SK-N-SH (cell line): ENCODE results near the gene ALG13. TPM values are rescaled to one million over a fixed set of nuclear protein-coding genes. Genes with fewer than 3 reads are reported as not detected.

Experiments
- CTCF ChIA-PET: fragments of 300-600, 350-600 bp; formaldehyde crosslinking; extraction: SDS; loops from one replicate; lab custom pipeline; 2021; lab: Yijun Ruan, JAX
- POLR2A ChIA-PET: fragments of 350-600 bp; sonication (Branson Sonifier 250); formaldehyde crosslinking; extraction: SDS; loops from one replicate; lab custom pipeline; 2020; ENCODE audit warnings: antibody characterized with exemption, inconsistent platforms; lab: Yijun Ruan, JAX
- DNase-seq: peaks from one replicate; pipeline ENCODE4 v3.0.0; 2012
- H2AFZ ChIP-seq: fragments of 200-600 bp; sonication (generic); 2 replicates; pipeline ENCODE4 v1.8.1; 2016; ENCODE audit warnings: antibody characterized with exemption, mild to moderate bottlenecking, low read depth
- H3F3A ChIP-seq: fragments of 200-600 bp; sonication (generic); replicated peaks from 2 replicates; pipeline ENCODE3; 2016; ENCODE audit warnings: antibody characterized with exemption, mild to moderate bottlenecking; ENCODE audit not compliant: insufficient read depth
- H3K27ac ChIP-seq, 2 experiments: fragments of 200-500 bp in 1 of 2; fragments of 200-600 bp in 1 of 2; sonication (Bioruptor generic) in 1 of 2; sonication (generic), shearing (Covaris generic) in 1 of 2; 2 replicates each; pipeline versions ENCODE4 v1.5.1 to v1.6.1; 2014 to 2016; ENCODE audit warnings: low read depth in 2 of 2, inconsistent platforms in 1 of 2, low read length in 1 of 2, mild to moderate bottlenecking in 1 of 2, mixed read lengths in 1 of 2
- H3K27me3 ChIP-seq: fragments of 200-600 bp; sonication (generic), shearing (Covaris generic); 2 replicates; pipeline ENCODE4 v1.6.1; 2016; ENCODE audit warnings: mixed run types; ENCODE audit not compliant: insufficient read depth
- H3K36me3 ChIP-seq, 2 experiments: fragments of 200-500 bp in 1 of 2; fragments of 200-600 bp in 1 of 2; sonication (Bioruptor generic) in 1 of 2; sonication (generic) in 1 of 2; replicated peaks in 1 of 2; 2 replicates each; pipeline versions ENCODE3 to v1.5.1; 2014 to 2016; ENCODE audit warnings: low read length in 1 of 2, mild to moderate bottlenecking in 1 of 2; ENCODE audit not compliant: insufficient read depth in 2 of 2, control insufficient read depth in 1 of 2
- H3K4me1 ChIP-seq, 2 experiments: fragments of 200-500 bp in 1 of 2; fragments of 200-600 bp in 1 of 2; sonication (Bioruptor generic) in 1 of 2; sonication (generic), shearing (Covaris generic) in 1 of 2; 2 replicates each; pipeline versions ENCODE4 v1.5.1 to v1.6.1; 2014 to 2016; ENCODE audit warnings: low read depth in 1 of 2, low read length in 1 of 2, mixed run types in 1 of 2; ENCODE audit not compliant: insufficient read depth in 2 of 2, control insufficient read depth in 1 of 2
- H3K4me2 ChIP-seq: fragments of 200-600 bp; sonication (generic), shearing (Covaris generic); 2 replicates; pipeline ENCODE4 v1.6.1; 2017; ENCODE audit warnings: mixed run types
- H3K4me3 ChIP-seq, 2 experiments: fragments of 200-500 bp in 1 of 2; fragments of 200-600 bp in 1 of 2; sonication (Bioruptor generic) in 1 of 2; sonication (generic), shearing (Covaris generic) in 1 of 2; 2 replicates each; pipeline versions ENCODE4 v1.5.1 to v1.8.1; 2014 to 2016; ENCODE audit warnings: low read depth in 2 of 2, inconsistent platforms in 1 of 2, low read length in 1 of 2, mild to moderate bottlenecking in 1 of 2, mixed read lengths in 1 of 2, moderate library complexity in 1 of 2
- H3K79me2 ChIP-seq: fragments of 200-600 bp; sonication (generic); 2 replicates; pipeline ENCODE4 v1.8.1; 2017; ENCODE audit warnings: mild to moderate bottlenecking; ENCODE audit not compliant: insufficient read depth
- H3K9ac ChIP-seq: fragments of 200-600 bp; sonication (generic); 2 replicates; pipeline ENCODE4 v1.6.1; 2017; ENCODE audit warnings: mixed run types
- H3K9me2 ChIP-seq: fragments of 200-600 bp; sonication (generic); 2 replicates; pipeline ENCODE4 v1.6.1; 2017; ENCODE audit warnings: mixed run types
- H3K9me3 ChIP-seq: fragments of 200-600 bp; sonication (generic); 2 replicates; pipeline ENCODE4 v1.6.1; 2017; ENCODE audit warnings: mixed run types, mild to moderate bottlenecking, moderate library complexity
- H4K20me1 ChIP-seq: fragments of 200-600 bp; sonication (generic); 2 replicates; pipeline ENCODE4 v1.6.1; 2017; ENCODE audit warnings: mild to moderate bottlenecking, mixed run types; ENCODE audit not compliant: insufficient read depth
- CTCF ChIP-seq: fragments of 200-600 bp; sonication (generic); IDR thresholded peaks from 2 replicates; pipeline ENCODE4 v1.6.1; 2017; ENCODE audit warnings: antibody characterized with exemption, mild to moderate bottlenecking, moderate library complexity
- ELF1 ChIP-seq: IDR thresholded peaks from 2 replicates; pipeline ENCODE4 v1.4.0; 2012
- EP300 ChIP-seq, 2 experiments: IDR thresholded peaks; 2 replicates each; pipeline versions ENCODE4 v1.4.0 to v1.6.1; 2012; ENCODE audit warnings: borderline replicate concordance in 1 of 2, low read depth in 1 of 2, low read length in 1 of 2
- EZH2phosphoT487 ChIP-seq: fragments of 200-600 bp; sonication (generic); IDR thresholded peaks from 2 replicates; pipeline ENCODE4 v1.6.1; 2017; ENCODE audit warnings: low read depth, mixed run types, mild to moderate bottlenecking, antibody characterized with exemption, moderate library complexity, borderline replicate concordance
- GABPA ChIP-seq: IDR thresholded peaks from 2 replicates; pipeline ENCODE4 v1.4.0; 2012; ENCODE audit warnings: low read depth, mild to moderate bottlenecking
- JUND ChIP-seq: IDR thresholded peaks from 2 replicates; pipeline ENCODE4 v1.4.0; 2012
- MAX ChIP-seq: IDR thresholded peaks from 2 replicates; pipeline ENCODE4 v1.4.0; 2012; ENCODE audit warnings: low read depth
- NFIC ChIP-seq: IDR thresholded peaks from 2 replicates; pipeline ENCODE4 v1.4.0; 2012; ENCODE audit warnings: borderline replicate concordance
- NRF1 ChIP-seq: IDR thresholded peaks from 2 replicates; pipeline ENCODE4 v1.6.1; 2012; ENCODE audit warnings: low read depth, mild to moderate bottlenecking, low read length
- RFX5 ChIP-seq: IDR thresholded peaks from 2 replicates; pipeline ENCODE4 v1.6.1; 2012; ENCODE audit warnings: mild to moderate bottlenecking, improper control_type of control experiment, low read length
- TAF1 ChIP-seq: IDR thresholded peaks from 2 replicates; pipeline ENCODE4 v1.6.1; 2012; ENCODE audit warnings: low read depth, mild to moderate bottlenecking, low read length, moderate library complexity, borderline replicate concordance
- TEAD4 ChIP-seq: IDR thresholded peaks from 2 replicates; pipeline ENCODE4 v1.4.0; 2012; ENCODE audit warnings: mild to moderate bottlenecking, borderline replicate concordance; ENCODE audit not compliant: insufficient read depth
- USF1 ChIP-seq: IDR thresholded peaks from 2 replicates; pipeline ENCODE4 v1.4.0; 2012; ENCODE audit warnings: low read depth, borderline replicate concordance
- WGBS: methylation state at CpG from one replicate; pipeline ENCODE4 v1.1.6; 2017; ENCODE audit warnings: low lambda C conversion rate; 5-methylcytosine and 5-hydroxymethylcytosine counted together
- polyA plus RNA-seq, 3 experiments: library from polyadenylated mRNA; depleted of rRNA; stranded (reverse); fragments of >200 nt; gene quantifications; 2 replicates each; pipeline ENCODE4 v1.2.3, GENCODE V29; 2012

The ALG13 gene
- polyA plus RNA-seq, 1 of the 3 experiments (the other 2 are of a cell fraction): 76.7 TPM

GRCh38 chrX:111759686-111760085, 78.7 kb downstream of the ALG13 start:
- H3K9me2 ChIP-seq: no peaks in the 10 kb centered on the region
- TF ChIP-seq NFIC: no peak
- TF ChIP-seq EP300 (IDR thresholded peaks at IDR 0.05; ENCODE audit: borderline replicate concordance in 1 of 2, low read depth in 1 of 2, low read length in 1 of 2): no peak
- H3K27me3 ChIP-seq: no peaks in the 10 kb centered on the region
- no peaks in the 10 kb centered on the region for H3K9me3 ChIP-seq
- H2AFZ ChIP-seq: no peak overlapping the region
- H3K4me1 ChIP-seq: no peaks in the 10 kb centered on the region
- no peaks in the 10 kb centered on the region for H3K79me2 ChIP-seq
- ChIA-PET POLR2A (no interaction called here), CTCF (interaction anchor here (1.2 kb wide), 1 partner anchor 11 kb away, joined by 3 read pairs; no protein-coding TSS in a partner anchor)
- H3K9ac ChIP-seq: no peak overlapping the region
- H3K4me3 ChIP-seq: no peak overlapping the region
- H3K4me2 ChIP-seq: no peak overlapping the region
- H3K36me3 ChIP-seq: peaks cover 20 to 27% of the 10 kb centered on the region in 2 experiments
- 95% methylated on average over 2 of the region's 2 CpGs for WGBS
- H3K27ac ChIP-seq: no peak overlapping the region
- H3F3A ChIP-seq: no peaks in the 10 kb centered on the region
- no peak for DNase-seq
- H4K20me1 ChIP-seq: no peaks in the 10 kb centered on the region

- Histone ChIP-seq H3K27ac (no peak overlapping the region), H4K20me1 (no peaks in the 10 kb centered on the region), H3K9me3 (no peaks in the 10 kb centered on the region), H3K4me1 (no peaks in the 10 kb centered on the region), H2AFZ (no peak overlapping the region), H3K27me3 (no peaks in the 10 kb centered on the region), H3K9me2 (no peaks in the 10 kb centered on the region), H3K36me3 (peaks cover 27 to 39% of the 10 kb centered on the region in 2 experiments), H3K4me3 (no peak overlapping the region), H3K4me2 (no peak overlapping the region), H3F3A (no peaks in the 10 kb centered on the region), H3K9ac (no peak overlapping the region), H3K79me2 (no peaks in the 10 kb centered on the region)
- DNase-seq: no peak
- WGBS: 93% methylated on average over 3 of the region's 3 CpGs
- TF ChIP-seq TAF1 (no peak), TEAD4 (no peak), CTCF (no peak), JUND (no peak), GABPA (no peak), EZH2phosphoT487 (no peak), ELF1 (no peak), USF1 (no peak), MAX (no peak), RFX5 (no peak), NRF1 (no peak)
- POLR2A ChIA-PET: no interaction called here
- CTCF ChIA-PET: no interaction called here
Observed at GRCh38 chrX:111761578-111762135, 80.7 kb downstream of the ALG13 start.
